HEK293 (cell line): ENCODE data around the gene HOXB4.

Experiments used
- BCL11A ChIP-seq: fragments of 450-650 bp; formaldehyde crosslinking; IDR thresholded peaks from 2 replicates; pipeline ENCODE4 v1.5.1; 2016; ENCODE audit warnings: low read depth, missing biosample characterization, missing genetic modification characterization
- BCL11B ChIP-seq: fragments of 450-650 bp; formaldehyde crosslinking; IDR thresholded peaks from 2 replicates; pipeline ENCODE4 v1.5.1; 2016; ENCODE audit warnings: low read depth, missing biosample characterization, missing genetic modification characterization
- EGR2 ChIP-seq: fragments of 450-650 bp; formaldehyde crosslinking; IDR thresholded peaks from 2 replicates; pipeline ENCODE4 v1.5.1; 2016; ENCODE audit warnings: low read depth, missing biosample characterization, missing genetic modification characterization
- GLI4 ChIP-seq: fragments of 450-650 bp; formaldehyde crosslinking; IDR thresholded peaks from 2 replicates; pipeline ENCODE4 v1.5.1; 2016; ENCODE audit warnings: missing biosample characterization, missing genetic modification characterization
- HOXD13 ChIP-seq: sonication (generic); formaldehyde crosslinking; IDR thresholded peaks from 2 replicates; pipeline ENCODE4 v1.8.0; 2022; ENCODE audit warnings: missing genetic modification reagents, borderline replicate concordance
- SCRT1 ChIP-seq: fragments of 450-650 bp; formaldehyde crosslinking; IDR thresholded peaks from 2 replicates; pipeline ENCODE4 v1.5.1; 2016; ENCODE audit warnings: missing biosample characterization, missing genetic modification characterization, borderline replicate concordance
- SETDB1 ChIP-seq: IDR thresholded peaks from one replicate; pipeline ENCODE4 v1.6.1; 2017; ENCODE audit warnings: mild to moderate bottlenecking, low read length, moderate library complexity, mixed read lengths; ENCODE audit not compliant: insufficient read length
- SP3 ChIP-seq: fragments of 450-650 bp; formaldehyde crosslinking; IDR thresholded peaks from 2 replicates; pipeline ENCODE4 v1.5.1; 2016; ENCODE audit warnings: missing biosample characterization, missing genetic modification characterization
- TRIM28 ChIP-seq: IDR thresholded peaks from 2 replicates; pipeline ENCODE4 v1.6.1; 2011; ENCODE audit warnings: low read length, control low read depth, borderline replicate concordance
- ZFHX2 ChIP-seq: fragments of 450-650 bp; formaldehyde crosslinking; conservative IDR thresholded peaks from 2 replicates; pipeline ENCODE4 v1.5.1; 2016; ENCODE audit warnings: missing biosample characterization, missing genetic modification characterization
- ZNF121 ChIP-seq: fragments of 450-650 bp; formaldehyde crosslinking; IDR thresholded peaks from 2 replicates; pipeline ENCODE4 v1.5.1; 2016; ENCODE audit warnings: missing biosample characterization, missing genetic modification characterization
- ZNF169 ChIP-seq: fragments of 450-650 bp; formaldehyde crosslinking; IDR thresholded peaks from 2 replicates; pipeline ENCODE4 v1.5.1; 2016; ENCODE audit warnings: missing biosample characterization, missing genetic modification characterization
- ZNF223 ChIP-seq: fragments of 450-650 bp; formaldehyde crosslinking; IDR thresholded peaks from 2 replicates; pipeline ENCODE4 v1.5.1; 2016; ENCODE audit warnings: missing biosample characterization, missing genetic modification characterization
- ZNF426 ChIP-seq: fragments of 450-650 bp; formaldehyde crosslinking; IDR thresholded peaks from 2 replicates; pipeline ENCODE4 v1.5.1; 2017; ENCODE audit warnings: missing biosample characterization, missing genetic modification characterization, mild to moderate bottlenecking, inconsistent platforms, moderate library complexity
- ZNF501 ChIP-seq: fragments of 450-650 bp; formaldehyde crosslinking; IDR thresholded peaks from 2 replicates; pipeline ENCODE4 v1.5.1; 2016; ENCODE audit warnings: missing biosample characterization, missing genetic modification characterization
- ZNF561 ChIP-seq: fragments of 450-650 bp; IDR thresholded peaks from 2 replicates; pipeline ENCODE4 v1.5.1; 2018; ENCODE audit warnings: missing biosample characterization, missing genetic modification characterization, borderline replicate concordance
- ZNF596 ChIP-seq: fragments of 450-650 bp; IDR thresholded peaks from 2 replicates; pipeline ENCODE4 v1.5.0; 2018; ENCODE audit warnings: missing biosample characterization, mild to moderate bottlenecking, missing genetic modification characterization, moderate library complexity
- ZNF610 ChIP-seq: fragments of 450-650 bp; formaldehyde crosslinking; IDR thresholded peaks from 2 replicates; pipeline ENCODE4 v1.5.1; 2016; ENCODE audit warnings: missing biosample characterization, missing genetic modification characterization, borderline replicate concordance
- ZNF621 ChIP-seq: fragments of 450-650 bp; formaldehyde crosslinking; IDR thresholded peaks from 2 replicates; pipeline ENCODE4 v1.5.1; 2017; ENCODE audit warnings: missing biosample characterization, missing genetic modification characterization
- ZNF623 ChIP-seq: fragments of 450-650 bp; formaldehyde crosslinking; IDR thresholded peaks from 2 replicates; pipeline ENCODE4 v1.5.1; 2016; ENCODE audit warnings: missing biosample characterization, missing genetic modification characterization
- ZNF629 ChIP-seq: fragments of 450-650 bp; formaldehyde crosslinking; IDR thresholded peaks from 2 replicates; pipeline ENCODE4 v1.5.1; 2017; ENCODE audit warnings: missing biosample characterization, missing genetic modification characterization
- ZNF660 ChIP-seq: fragments of 450-650 bp; IDR thresholded peaks from 2 replicates; pipeline ENCODE4 v1.5.1; 2018; ENCODE audit warnings: missing biosample characterization, mild to moderate bottlenecking, missing genetic modification characterization
- ZNF701 ChIP-seq: fragments of 450-650 bp; formaldehyde crosslinking; IDR thresholded peaks from 2 replicates; pipeline ENCODE4 v1.5.1; 2016; ENCODE audit warnings: missing biosample characterization, missing genetic modification characterization
- TF ChIP-seq, protein P1 (sequence below): fragments of 450-650 bp; formaldehyde crosslinking; IDR thresholded peaks from 2 replicates; pipeline ENCODE4 v1.5.1; 2016; ENCODE audit warnings: missing biosample characterization, missing genetic modification characterization
- TF ChIP-seq, protein P2 (sequence below): fragments of 450-650 bp; formaldehyde crosslinking; IDR thresholded peaks from 2 replicates; pipeline ENCODE4; 2016; ENCODE audit warnings: missing biosample characterization, missing genetic modification characterization
- TF ChIP-seq, protein P3 (sequence below): fragments of 450-650 bp; formaldehyde crosslinking; IDR thresholded peaks from 2 replicates; pipeline ENCODE4 v1.5.1; 2016; ENCODE audit warnings: missing biosample characterization, missing genetic modification characterization, low read depth
- TF ChIP-seq, protein P4 (sequence below): fragments of 450-650 bp; formaldehyde crosslinking; IDR thresholded peaks from 2 replicates; pipeline ENCODE4 v1.5.1; 2016; ENCODE audit warnings: missing biosample characterization, missing genetic modification characterization
- TF ChIP-seq, protein P5 (sequence below): fragments of 450-650 bp; formaldehyde crosslinking; IDR thresholded peaks from 2 replicates; pipeline ENCODE4 v1.5.1; 2016; ENCODE audit warnings: missing biosample characterization, missing genetic modification characterization
- TF ChIP-seq, protein P6 (sequence below): fragments of 450-650 bp; formaldehyde crosslinking; IDR thresholded peaks from 2 replicates; pipeline ENCODE4 v1.5.1; 2016; ENCODE audit warnings: missing biosample characterization, missing genetic modification characterization

HOXB4 gene

DNA sequence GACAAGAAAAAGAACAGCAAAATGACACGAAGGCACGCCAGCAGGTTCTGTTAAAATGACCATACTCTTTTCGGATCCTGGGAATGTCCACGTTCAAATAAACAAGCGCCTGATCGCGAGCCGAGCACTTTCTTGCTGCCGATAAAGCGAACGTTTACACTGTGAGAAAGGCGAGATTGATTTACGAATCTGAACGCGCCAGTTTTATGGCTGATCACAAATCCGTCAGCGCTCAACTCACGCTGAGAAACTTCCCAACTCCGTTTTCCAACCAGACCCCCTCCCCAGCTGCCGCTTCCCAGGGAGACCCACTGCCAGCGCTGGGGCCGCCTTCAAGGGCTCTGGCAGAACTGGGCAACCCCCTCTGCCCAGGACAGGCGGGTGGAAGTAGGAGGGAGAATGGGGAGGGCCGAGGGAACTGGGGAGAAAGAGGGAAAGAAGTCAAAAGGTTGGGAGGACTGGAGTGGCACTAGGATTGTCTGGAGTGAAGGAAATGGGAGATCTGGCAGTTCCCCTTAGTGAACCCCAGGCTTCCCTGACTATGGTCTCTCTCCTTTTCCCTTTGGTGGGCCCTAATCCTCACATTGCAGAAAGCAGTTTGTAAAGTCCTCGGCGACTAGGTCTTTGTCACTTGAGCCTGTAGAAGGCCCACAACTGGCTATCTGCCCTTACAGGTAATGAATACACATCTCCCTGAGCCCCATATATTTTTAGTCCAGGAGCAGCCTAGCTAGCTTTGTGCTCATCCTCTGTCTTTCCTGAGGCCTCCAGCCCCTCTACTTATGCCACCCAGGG, 6.9 kb downstream of the HOXB4 start (continued):
- no peak for TF ChIP-seq ZNF610 (tag by site-specific recombination)
- TF ChIP-seq ZNF223 (tag by site-specific recombination), result no peak
- 0 out of 2 replicates have a peak, but pooled peaks have one; percentile 28 for TF ChIP-seq TRIM28
- peak; percentile 34; the same call in 1 of the 2 replicates for TF ChIP-seq ZNF121 (tag by site-specific recombination)
- no peak for TF ChIP-seq HOXD13 (CRISPR knock-in tag)
- no peak for TF ChIP-seq SETDB1
- TF ChIP-seq BCL11B, result peak; percentile 93
- TF ChIP-seq, protein P1, sequence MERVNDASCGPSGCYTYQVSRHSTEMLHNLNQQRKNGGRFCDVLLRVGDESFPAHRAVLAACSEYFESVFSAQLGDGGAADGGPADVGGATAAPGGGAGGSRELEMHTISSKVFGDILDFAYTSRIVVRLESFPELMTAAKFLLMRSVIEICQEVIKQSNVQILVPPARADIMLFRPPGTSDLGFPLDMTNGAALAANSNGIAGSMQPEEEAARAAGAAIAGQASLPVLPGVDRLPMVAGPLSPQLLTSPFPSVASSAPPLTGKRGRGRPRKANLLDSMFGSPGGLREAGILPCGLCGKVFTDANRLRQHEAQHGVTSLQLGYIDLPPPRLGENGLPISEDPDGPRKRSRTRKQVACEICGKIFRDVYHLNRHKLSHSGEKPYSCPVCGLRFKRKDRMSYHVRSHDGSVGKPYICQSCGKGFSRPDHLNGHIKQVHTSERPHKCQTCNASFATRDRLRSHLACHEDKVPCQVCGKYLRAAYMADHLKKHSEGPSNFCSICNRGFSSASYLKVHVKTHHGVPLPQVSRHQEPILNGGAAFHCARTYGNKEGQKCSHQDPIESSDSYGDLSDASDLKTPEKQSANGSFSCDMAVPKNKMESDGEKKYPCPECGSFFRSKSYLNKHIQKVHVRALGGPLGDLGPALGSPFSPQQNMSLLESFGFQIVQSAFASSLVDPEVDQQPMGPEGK (tag by site-specific recombination), result peak; percentile 84
- TF ChIP-seq ZNF501 (tag by site-specific recombination), result 0 out of 2 replicates have a peak, but pooled peaks have one; percentile 55
- TF ChIP-seq ZNF169 (tag by site-specific recombination), result no peak
- no peak for TF ChIP-seq SCRT1 (tag by site-specific recombination)
- no peak for TF ChIP-seq ZNF426
- TF ChIP-seq GLI4 (tag by site-specific recombination), result no peak
- TF ChIP-seq ZNF701 (tag by site-specific recombination), result no peak
- no peak for TF ChIP-seq ZFHX2
- TF ChIP-seq ZNF629, result peak; percentile 68
- TF ChIP-seq, protein P2, sequence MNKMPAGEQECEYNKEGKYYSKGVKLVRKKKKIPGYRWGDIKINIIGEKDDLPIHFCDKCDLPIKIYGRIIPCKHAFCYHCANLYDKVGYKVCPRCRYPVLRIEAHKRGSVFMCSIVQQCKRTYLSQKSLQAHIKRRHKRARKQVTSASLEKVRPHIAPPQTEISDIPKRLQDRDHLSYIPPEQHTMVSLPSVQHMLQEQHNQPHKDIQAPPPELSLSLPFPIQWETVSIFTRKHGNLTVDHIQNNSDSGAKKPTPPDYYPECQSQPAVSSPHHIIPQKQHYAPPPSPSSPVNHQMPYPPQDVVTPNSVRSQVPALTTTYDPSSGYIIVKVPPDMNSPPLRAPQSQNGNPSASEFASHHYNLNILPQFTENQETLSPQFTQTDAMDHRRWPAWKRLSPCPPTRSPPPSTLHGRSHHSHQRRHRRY (tag by site-specific recombination), result 0 out of 2 replicates have a peak, but pooled peaks have one; percentile 73
- TF ChIP-seq, protein P3, sequence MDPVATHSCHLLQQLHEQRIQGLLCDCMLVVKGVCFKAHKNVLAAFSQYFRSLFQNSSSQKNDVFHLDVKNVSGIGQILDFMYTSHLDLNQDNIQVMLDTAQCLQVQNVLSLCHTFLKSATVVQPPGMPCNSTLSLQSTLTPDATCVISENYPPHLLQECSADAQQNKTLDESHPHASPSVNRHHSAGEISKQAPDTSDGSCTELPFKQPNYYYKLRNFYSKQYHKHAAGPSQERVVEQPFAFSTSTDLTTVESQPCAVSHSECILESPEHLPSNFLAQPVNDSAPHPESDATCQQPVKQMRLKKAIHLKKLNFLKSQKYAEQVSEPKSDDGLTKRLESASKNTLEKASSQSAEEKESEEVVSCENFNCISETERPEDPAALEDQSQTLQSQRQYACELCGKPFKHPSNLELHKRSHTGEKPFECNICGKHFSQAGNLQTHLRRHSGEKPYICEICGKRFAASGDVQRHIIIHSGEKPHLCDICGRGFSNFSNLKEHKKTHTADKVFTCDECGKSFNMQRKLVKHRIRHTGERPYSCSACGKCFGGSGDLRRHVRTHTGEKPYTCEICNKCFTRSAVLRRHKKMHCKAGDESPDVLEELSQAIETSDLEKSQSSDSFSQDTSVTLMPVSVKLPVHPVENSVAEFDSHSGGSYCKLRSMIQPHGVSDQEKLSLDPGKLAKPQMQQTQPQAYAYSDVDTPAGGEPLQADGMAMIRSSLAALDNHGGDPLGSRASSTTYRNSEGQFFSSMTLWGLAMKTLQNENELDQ (tag by site-specific recombination), result no peak
- TF ChIP-seq, protein P4, sequence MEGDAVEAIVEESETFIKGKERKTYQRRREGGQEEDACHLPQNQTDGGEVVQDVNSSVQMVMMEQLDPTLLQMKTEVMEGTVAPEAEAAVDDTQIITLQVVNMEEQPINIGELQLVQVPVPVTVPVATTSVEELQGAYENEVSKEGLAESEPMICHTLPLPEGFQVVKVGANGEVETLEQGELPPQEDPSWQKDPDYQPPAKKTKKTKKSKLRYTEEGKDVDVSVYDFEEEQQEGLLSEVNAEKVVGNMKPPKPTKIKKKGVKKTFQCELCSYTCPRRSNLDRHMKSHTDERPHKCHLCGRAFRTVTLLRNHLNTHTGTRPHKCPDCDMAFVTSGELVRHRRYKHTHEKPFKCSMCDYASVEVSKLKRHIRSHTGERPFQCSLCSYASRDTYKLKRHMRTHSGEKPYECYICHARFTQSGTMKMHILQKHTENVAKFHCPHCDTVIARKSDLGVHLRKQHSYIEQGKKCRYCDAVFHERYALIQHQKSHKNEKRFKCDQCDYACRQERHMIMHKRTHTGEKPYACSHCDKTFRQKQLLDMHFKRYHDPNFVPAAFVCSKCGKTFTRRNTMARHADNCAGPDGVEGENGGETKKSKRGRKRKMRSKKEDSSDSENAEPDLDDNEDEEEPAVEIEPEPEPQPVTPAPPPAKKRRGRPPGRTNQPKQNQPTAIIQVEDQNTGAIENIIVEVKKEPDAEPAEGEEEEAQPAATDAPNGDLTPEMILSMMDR, result no peak
- no peak; the same call in 1 of the 2 replicates for TF ChIP-seq SP3
- no peak for TF ChIP-seq ZNF621 (tag by site-specific recombination)
- TF ChIP-seq EGR2, result no peak
- TF ChIP-seq ZNF623 (tag by site-specific recombination), result no peak
- TF ChIP-seq, protein P5, sequence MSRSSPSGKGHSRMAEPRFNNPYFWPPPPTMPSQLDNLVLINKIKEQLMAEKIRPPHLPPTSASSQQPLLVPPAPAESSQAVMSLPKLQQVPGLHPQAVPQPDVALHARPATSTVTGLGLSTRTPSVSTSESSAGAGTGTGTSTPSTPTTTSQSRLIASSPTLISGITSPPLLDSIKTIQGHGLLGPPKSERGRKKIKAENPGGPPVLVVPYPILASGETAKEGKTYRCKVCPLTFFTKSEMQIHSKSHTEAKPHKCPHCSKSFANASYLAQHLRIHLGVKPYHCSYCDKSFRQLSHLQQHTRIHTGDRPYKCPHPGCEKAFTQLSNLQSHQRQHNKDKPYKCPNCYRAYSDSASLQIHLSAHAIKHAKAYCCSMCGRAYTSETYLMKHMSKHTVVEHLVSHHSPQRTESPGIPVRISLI (tag by site-specific recombination), result no peak
- peak; percentile 82 for TF ChIP-seq ZNF596
- peak; percentile 51; the same call in 1 of the 2 replicates for TF ChIP-seq ZNF561
- TF ChIP-seq BCL11A (tag by site-specific recombination), result no peak
- TF ChIP-seq, protein P6, sequence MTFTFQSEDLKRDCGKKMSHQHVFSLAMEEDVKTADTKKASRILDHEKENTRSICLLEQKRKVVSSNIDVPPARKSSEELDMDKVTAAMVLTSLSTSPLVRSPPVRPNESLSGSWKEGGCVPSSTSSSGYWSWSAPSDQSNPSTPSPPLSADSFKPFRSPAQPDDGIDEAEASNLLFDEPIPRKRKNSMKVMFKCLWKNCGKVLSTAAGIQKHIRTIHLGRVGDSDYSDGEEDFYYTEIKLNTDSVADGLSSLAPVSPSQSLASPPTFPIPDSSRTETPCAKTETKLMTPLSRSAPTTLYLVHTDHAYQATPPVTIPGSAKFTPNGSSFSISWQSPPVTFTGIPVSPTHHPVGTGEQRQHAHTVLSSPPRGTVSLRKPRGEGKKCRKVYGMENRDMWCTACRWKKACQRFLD, result no peak
- 0 out of 2 replicates have a peak, but pooled peaks have one; percentile 5 for TF ChIP-seq ZNF660 (tag by site-specific recombination)
